K562 (cell line): ENCODE measurements around the gene SKA3. TPM values are rescaled to one million over a fixed set of nuclear protein-coding genes. Genes with fewer than 3 reads are reported as not detected.

Experiments used
- E2F3 ChIP-seq: fragments of 250-450 bp; sonication (Bioruptor Pico); IDR thresholded peaks from 2 replicates; pipeline ENCODE4 v1.4.0; 2020; ENCODE audit warnings: mild to moderate bottlenecking
- ID3 ChIP-seq, 2 experiments: fragments of 250-450 bp in 1 of 2; fragments of 450-650 bp in 1 of 2; sonication (Bioruptor Pico) in 1 of 2; IDR thresholded peaks; 2 replicates each; pipeline versions ENCODE4 v1.6.1 to v1.8.0; 2016 to 2021; ENCODE audit warnings: mild to moderate bottlenecking in 2 of 2, moderate library complexity in 2 of 2, missing compliant biosample characterization in 1 of 2, missing genetic modification characterization in 1 of 2
- RERE ChIP-seq: sonication (generic); formaldehyde crosslinking; IDR thresholded peaks from 2 replicates; pipeline ENCODE4 v1.8.0; 2023; ENCODE audit warnings: missing genetic modification reagents, mild to moderate bottlenecking, borderline replicate concordance
- ZBTB43 ChIP-seq: sonication (generic); formaldehyde crosslinking; IDR thresholded peaks from 2 replicates; pipeline ENCODE4 v1.8.0; 2023; ENCODE audit warnings: mild to moderate bottlenecking, missing genetic modification reagents
- polyA plus RNA-seq, 8 experiments: library from polyadenylated mRNA; depleted of rRNA in 4 of 8; stranded (reverse) in 5 of 8; unstranded in 3 of 8; fragments of >200 nt; fragmentation: Nextera tagmentation in 2 of 8; fragmentation: Illumina TruSeq in 1 of 8; extraction: Ambion mirVana in 2 of 8; extraction: Trizol in 1 of 8; gene quantifications; 2 replicates each; pipeline versions ENCODE4 v1.2.1 to v1.2.3, GENCODE V29; 2011 to 2014; ENCODE audit warnings: inconsistent platforms in 1 of 8, missing spikeins in 1 of 8
- total RNA-seq, 7 experiments: library from RNA; depleted of rRNA in 6 of 7; stranded (reverse); fragments of >200 nt in 6 of 7; fragmentation: Illumina TruSeq in 2 of 7; extraction: Trizol in 2 of 7; gene quantifications; 2 replicates each; pipeline versions ENCODE4 v1.2.1 to v1.2.3, GENCODE V29; 2011 to 2021; ENCODE audit warnings: low replicate concordance in 1 of 7

SKA3 gene
- total and polyA plus RNA-seq, 9 of the 15 experiments (the other 6 are each of a cell fraction or from before 2014, with no cell fraction given), result 17.0 to 53.3 (median 29.9) TPM

DNA sequence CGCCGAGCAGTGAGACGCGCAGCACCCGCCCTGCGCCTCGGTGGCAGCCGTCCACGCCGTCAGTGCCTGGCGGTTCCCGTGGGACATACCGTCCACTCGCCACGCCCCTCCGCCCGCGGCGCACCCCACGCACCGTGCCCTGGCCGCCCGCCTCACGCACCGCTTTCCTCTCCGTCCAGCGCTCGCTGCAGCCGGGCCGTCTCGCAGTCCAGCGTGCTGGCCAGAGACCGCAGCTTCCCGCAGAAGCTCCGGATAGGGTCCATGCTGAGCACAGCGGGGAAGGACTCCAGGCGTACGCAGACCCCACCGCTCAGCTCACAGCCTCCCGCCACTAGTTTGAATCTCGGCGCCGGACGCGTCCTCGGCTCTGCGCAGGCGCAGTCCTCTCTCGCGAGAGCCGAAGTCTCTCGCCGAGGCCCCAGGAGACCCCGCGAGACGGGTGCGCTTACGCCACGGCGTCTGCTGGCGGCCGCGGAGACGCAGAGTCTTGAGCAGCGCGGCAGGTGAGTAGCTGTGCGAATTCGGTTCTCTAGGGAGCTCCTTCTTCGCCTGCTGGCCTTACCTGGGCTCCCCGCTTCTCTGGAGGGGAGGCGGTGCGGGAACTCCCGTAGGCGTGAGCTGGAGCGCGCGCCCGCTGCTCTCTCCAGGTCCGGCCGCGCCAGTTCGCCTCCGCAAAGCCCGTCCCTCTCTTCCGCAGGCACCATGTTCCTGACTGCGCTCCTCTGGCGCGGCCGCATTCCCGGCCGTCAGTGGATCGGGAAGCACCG is at the start of gene SKA3, which contains the start of gene MRPL57 (continued):
- TF ChIP-seq RERE (CRISPR knock-in tag) (no peak), ID3 (CRISPR knock-in tag; IDR thresholded peaks at IDR 0.05) (no peak), ID3 (tag; IDR thresholded peaks at IDR 0.05) (no peak), E2F3 (CRISPR knock-in tag) (peak; percentile 88), ZBTB43 (CRISPR knock-in tag) (peak; percentile 57; the same call in 1 of the 2 replicates)
